Activated CD4-positive, alpha-beta T cell treated with anti-CD3 and anti-CD28 coated beads, Interleukin-2, amount 50 U/mL, for 4 hours (primary cell): ENCODE measurements around the gene MRE11.
"Not testable (repeated sequence)": the region's sequence is repeated elsewhere in the genome, so short reads cannot be mapped to it uniquely, and the experiment has no call there.

Experiments used
- DNase-seq, 2 experiments: peaks; one replicate each; pipeline ENCODE4 v3.0.0-alpha.2; 2020

MRE11 gene

GRCh38 chr11:94493281-94494125 lies at the start of gene MRE11, which contains the start of gene ANKRD49:
Gene MRE11, minus strand, starts transcription at chr11:94493844. Its CDS starts 1,043 bp downstream, at chr11:94492801.
Gene ANKRD49, plus strand, starts transcription at chr11:94493984. Its CDS starts 2,710 bp downstream, at chr11:94496694.
- DNase-seq, result peak; percentile 95 to 96

- DNase-seq, result no peak
These were observed 45.8 kb upstream of the MRE11 start for GRCh38 chr11:94539420-94539819.

DNA sequence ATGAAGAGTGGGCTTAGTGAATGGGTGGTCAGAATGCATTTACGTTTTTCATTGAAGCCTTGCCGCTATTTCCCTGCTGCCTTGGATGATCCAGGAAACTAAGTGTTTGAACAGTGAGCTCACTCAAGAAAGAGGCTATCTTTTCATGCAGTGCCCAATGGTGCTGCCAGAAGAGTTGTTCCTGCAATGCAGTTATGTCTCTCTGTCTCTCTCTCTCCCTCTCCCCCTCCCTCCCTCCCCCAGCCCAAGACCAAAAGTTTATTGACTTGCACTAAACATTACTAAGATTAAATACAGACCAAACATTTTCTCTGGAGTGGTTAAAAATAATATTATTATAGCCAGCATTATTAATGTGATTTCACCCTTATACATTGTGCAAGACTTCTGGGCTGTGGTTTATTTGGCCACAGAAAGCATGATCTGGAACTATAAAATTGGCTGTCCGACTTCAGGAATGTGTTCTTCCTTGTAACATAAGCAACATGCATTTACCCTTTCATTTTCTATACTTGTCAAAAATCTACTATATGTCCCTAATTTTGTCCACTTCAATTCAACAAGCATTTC lies 43.5 kb upstream of the MRE11 start:
- DNase-seq, result no peak

GRCh38 chr11:94536386-94536785 lies 42.7 kb upstream of the MRE11 start:
- no peak for DNase-seq

- DNase-seq, result no peak
These were observed 40.3 kb upstream of the MRE11 start for GRCh38 chr11:94533696-94534630.

DNA sequence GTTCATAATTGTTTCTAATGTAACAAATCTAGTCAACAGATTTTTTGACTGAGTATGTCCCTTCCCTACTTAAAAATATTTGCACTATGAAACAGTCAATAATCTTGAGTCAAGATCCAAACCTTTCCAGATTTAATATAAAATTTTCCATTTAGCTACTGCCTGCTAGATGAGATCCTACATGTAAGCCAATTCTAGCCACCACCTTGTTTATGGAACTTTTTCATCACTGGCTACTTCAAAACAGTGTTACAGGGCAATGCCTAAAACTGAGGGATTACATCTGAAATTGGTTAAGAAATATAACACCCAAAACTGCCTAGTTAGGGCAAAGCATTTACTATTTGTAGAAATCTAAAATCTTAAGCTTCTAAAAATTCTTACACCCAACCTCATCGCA lies 39.6 kb upstream of the MRE11 start:
- DNase-seq, result no peak

GRCh38 chr11:94532211-94532610 lies 38.6 kb upstream of the MRE11 start:
- DNase-seq, result no peak

- DNase-seq, result no peak
These were observed 34.9 kb upstream of the MRE11 start for GRCh38 chr11:94528551-94528950.

DNA sequence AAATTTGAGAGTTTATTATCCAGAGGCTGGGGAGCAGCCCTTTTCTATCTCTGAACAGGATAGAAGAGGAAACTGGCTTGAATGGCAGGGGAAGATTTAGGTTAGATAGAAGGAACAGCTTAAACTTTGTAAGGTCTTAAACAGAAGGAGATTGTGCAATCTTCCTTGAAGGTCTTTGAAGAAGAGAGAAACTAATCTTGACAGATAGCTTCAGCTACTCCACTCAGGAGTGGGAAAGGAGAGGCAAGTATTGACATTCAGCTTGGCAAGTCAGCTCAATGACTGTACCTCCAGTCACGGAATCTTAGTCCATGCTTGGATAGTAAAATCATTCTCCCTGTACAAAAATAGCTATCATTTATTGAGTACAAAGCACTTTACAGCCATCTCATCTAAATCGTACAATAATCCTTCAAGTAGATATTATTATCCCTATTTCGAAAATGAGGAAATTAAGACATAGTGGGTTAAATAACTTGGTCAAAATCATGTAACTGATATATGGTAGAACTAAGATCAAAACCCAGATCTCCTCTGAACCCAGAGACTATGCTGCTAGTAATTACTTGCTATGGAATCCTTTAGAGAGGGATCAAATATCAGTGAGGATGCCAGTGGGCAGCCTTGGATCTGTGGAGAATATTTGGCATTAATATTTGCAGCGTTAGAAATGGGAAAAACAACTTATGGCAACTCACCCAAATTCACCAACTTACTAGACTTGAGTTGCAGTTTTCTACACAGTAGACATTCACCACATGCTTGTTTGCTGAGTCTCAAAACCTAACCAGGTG lies 33.2 kb upstream of the MRE11 start:
- DNase-seq, result no peak

GRCh38 chr11:94525546-94526324 lies 32.1 kb upstream of the MRE11 start:
- DNase-seq, result no peak

GRCh38 chr11:94524341-94524740 lies 30.7 kb upstream of the MRE11 start:
- no peak for DNase-seq

GRCh38 chr11:94521684-94522083 lies 28.0 kb upstream of the MRE11 start:
- no peak for DNase-seq

DNA sequence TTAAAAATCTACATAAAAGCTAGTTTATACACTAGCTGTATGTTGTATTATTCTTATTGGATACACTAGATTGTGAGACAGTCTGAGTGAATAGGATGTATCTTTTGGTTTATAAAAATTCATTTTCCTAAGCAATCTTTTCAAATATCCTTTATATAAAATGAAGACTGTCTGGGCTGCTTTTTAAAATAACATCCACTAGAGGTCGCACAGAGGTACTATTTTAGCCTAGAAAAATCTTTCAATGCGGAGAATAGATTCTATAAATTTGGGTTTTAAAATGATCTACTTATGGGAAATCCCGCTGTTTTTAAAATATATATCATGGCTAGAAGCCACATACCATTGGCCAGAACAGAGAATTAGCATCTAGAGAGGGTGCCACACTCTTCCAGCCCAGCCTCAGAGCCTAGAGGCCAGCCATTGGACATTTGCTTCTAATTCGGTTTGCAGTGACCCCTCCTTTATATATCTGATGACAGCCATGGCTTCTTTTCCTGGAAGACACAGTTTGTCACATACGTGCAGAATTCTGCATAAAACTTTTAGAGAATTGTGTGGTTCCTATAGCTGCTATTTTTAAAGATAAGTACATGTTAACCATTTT lies 25.9 kb upstream of the MRE11 start:
- DNase-seq, result no peak

DNA sequence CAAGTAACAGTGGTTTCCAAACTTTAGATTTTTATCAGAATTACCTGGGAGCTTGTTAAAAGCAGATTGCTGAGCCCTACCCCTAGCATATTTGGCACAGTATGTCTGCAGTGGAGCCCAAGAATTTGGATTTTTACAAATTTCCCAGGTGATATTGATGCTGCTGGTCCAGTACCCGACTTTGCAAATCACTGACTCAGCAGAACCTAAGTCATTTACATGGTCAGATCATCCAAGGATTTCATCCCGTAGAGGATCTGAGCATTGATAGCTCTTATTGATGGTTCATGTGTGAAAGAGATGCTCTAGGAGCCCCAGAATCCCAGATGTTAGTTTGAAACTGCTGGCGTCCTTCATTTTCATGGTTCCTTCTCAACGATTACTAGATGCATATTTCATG lies 24.7 kb upstream of the MRE11 start:
- no peak for DNase-seq

DNA sequence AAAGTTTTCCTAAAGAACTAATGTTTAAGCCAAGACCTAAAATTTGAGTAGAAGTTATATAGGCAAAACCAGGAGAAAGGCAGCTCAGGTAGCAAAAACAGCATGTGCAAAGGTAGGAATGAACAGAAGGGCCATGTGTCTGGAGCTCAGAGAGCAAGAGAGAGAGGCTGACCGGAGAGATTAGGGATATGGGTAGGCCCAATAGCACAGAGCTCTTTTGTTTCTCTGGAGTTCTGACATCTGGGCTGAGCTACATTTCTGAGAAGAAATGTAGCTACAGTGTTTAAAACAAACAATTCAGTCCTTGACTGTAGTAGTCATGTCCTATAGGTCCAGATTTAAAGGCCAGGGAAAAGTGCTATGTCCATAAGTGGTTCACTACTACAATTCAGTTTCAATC lies 23.1 kb upstream of the MRE11 start:
- DNase-seq, result no peak

DNA sequence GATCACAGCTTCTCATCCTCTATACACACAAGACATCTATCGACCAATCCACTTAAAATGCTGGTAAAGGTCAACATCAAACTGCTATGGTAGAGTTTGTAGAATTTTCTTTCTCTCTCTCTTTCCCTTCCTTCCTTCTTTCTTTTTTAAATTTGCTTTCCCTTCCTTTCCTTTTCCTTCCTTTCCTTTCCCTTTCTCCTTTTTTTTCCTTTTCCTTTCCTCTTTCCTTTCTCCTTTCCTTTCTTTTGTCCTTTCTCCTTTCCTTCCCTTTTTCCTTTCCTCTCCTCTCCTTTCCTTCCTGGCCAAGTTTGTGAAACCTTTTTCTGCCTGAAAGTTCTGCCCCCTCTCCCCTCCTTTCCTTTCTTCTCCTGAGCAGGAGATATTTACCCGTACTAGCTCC lies 21.8 kb upstream of the MRE11 start:
- no peak for DNase-seq

DNA sequence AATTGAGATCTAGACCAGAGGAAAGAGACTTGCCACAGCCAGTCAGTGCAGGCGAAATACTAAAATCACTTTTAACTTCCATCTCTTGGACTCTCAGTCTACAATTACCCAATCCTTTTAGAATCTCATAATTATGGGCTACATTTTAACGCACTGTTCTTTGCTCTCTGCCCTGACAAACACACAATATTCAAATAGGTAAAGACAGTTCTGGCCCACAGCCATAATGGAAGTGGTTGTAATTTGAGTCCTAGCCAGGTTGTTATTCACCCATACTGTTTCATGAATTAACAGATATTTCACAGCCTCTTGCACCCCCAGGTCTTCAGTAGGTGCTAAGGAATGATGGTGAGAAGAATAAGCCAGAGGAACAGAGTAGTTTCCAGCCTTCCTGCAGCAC lies 19.4 kb upstream of the MRE11 start:
- no peak for DNase-seq

GRCh38 chr11:94511932-94512781 lies 18.5 kb upstream of the MRE11 start, which contains the start of gene C11orf97:
Gene C11orf97, plus strand, starts transcription at chr11:94512461. Its CDS starts 68 bp downstream, at chr11:94512529.
- peak; percentile 36 to 39 for DNase-seq

DNA sequence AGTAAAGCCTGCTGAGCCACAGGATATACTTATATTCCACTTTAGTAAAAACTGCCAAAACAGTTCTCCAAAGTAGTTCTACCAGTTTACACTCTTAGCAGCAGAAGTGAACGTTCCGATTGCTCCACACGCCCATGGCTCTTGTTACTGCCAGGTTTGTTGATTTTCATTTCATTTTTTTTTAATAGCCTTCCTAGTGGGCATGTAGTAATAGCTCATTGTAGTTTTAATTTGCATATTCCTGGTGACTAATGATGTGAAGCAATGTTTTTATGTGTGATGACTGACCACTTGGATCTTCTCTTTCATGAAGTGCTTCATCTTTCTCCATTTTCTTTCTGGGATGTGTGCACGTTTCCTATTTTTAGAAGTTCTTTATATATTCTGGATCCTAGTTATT lies 13.8 kb upstream of the MRE11 start:
- DNase-seq, result no peak

GRCh38 chr11:94506513-94506912 lies 12.9 kb upstream of the MRE11 start:
- DNase-seq, result not testable (repeated sequence)
